G401.6 (cell line): ENCODE measurements around the gene FGF5.
"Not testable (repeated sequence)": the region's sequence is repeated elsewhere in the genome, so short reads cannot be mapped to it uniquely, and the experiment has no call there.

Experiments used
- FAIRE-seq: peaks from 2 replicates; lab custom pipeline; 2012; peaks lifted over from hg19 to GRCh38; lab: Jason Lieb, UNC

FGF5 gene

DNA sequence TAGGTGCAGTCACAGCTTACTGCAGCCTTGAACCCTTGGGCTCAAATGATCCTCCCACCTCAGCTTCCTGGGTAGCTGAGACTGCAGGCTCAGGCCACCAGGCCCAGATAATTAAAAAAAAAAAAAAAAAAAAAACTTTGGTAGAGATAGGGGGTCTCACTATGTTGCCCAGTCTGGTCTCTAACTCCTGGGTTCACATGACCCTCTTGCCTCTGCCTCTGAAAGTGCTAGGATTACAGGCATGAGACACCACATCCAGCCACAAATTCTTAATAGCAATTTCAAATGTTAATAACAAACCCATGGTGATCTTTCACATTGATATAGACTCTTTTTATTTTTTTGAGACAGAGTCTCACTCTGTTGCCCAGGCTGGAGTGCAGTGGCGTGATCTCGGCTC is 12.3 kb upstream of the FGF5 start:
- no peak for FAIRE-seq

DNA sequence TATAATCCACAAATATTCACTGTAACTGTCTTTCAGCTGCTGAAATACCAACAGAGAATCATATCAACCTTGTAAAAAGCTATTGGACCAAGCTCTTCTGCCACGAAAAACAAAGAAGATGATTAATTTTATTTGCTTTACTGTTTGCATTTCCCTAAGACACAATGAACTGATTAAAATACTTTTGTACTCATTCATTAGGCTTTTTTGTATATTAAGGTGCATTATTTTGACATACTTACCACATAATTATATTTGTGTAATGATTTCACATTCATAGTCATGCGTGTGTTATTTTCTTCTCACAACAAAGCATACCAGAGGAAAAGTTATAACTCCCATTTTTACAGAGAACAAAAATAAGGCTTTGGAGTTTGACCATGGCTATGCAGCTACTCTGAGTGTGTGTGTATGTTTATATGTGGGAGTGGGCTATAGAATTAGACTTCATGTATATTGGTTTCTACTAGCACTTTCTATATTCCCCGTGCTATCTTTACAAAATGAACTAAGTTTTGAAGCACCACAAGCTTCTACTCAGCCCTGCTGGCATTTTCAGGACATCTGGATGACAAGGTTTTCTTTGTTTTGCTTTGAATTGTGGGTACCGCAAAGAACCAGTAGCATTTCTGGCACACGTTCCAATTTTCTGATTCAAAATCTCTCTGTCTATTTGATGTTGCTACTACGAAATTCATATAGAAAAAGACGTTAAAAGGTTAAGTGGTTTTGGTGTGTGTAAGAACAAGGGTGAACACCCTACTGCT is 11.0 kb upstream of the FGF5 start:
- FAIRE-seq: peak; percentile 82

DNA sequence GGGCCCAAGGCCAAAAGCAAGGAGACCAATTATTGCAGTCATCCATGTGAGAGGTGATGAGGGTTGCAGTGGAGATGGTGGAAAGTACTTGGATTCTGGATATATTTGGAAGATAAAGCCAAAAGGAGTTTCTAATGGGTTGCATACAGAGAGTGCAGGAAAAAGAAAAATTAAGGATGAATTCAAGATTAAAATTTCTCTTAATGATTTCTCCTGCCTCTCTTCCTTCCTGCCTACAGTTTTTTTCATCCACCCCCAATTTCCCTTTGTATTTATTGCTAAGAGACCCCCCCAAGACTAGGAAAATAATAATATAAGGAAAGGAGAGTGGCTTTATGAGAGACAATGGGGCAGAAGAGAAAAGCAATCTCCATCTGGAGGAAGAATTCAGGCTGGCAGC is 8.6 kb upstream of the FGF5 start:
- no peak for FAIRE-seq

DNA sequence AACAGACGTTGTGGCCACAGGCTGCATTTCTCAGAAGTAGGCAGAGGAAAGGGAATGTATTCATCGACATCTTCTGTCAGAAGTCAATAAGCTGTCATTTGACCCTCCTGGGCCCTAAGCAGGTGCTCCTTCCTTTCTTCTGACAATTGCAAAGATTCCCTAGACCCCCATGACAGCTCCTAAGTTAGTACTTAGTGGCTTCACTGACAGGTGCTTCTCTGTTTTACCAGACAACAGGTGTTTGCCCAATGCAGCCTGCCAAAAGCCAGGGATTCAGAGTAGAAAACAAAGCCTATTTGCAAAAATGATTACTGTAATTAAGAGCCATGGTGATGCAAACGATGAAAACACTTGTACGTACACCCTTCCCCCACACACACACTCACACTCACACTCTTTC is 7.5 kb upstream of the FGF5 start:
- no peak for FAIRE-seq

DNA sequence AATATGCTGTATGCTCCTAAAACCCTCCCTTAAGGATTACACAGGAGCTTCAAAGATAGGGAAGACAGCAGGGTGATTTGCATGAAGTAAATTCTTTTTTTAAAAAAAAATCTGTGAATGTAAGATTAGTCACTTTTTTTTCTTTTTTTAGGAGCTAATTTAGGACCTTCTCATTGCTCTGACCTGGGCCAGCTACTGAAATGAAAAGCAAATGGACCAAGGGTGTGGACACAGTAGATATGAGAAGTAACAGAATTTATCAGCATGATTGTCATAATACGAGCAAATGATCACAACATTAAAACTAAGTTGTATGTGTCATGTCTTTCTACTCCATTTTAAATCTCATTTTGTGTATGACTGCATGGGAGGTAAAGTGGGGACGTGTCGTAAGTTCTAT is 6.6 kb upstream of the FGF5 start:
- FAIRE-seq: peak; percentile 78

DNA sequence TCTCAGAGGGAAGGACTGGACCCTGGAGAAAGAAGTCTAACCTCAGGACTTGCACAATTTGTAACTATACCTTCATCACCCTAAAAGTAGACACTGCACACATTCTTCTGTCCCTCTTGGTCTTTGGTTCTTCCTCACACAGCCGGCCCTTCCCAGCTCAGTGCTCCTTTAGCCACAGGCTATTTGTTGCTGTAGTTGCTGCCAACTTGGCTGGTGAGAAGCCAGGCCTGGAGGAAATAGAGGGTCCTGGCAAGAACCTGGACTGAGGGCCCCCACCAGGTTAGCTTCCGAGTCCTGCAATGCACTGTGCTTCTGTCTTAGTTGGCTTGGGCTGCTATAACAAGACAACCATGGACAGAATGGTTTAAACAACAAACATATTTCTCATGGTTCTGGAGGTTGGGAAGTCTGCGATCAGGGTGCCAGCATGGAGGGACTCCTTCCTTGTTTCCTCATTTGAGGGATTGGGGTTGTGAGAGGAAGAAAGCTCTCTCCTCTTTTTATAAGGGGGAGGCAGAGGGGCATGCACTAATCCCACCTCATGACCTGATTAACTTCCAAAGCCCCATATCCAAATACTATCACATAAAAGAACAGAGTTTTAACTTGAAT is 4.4 kb upstream of the FGF5 start:
- no peak for FAIRE-seq

DNA sequence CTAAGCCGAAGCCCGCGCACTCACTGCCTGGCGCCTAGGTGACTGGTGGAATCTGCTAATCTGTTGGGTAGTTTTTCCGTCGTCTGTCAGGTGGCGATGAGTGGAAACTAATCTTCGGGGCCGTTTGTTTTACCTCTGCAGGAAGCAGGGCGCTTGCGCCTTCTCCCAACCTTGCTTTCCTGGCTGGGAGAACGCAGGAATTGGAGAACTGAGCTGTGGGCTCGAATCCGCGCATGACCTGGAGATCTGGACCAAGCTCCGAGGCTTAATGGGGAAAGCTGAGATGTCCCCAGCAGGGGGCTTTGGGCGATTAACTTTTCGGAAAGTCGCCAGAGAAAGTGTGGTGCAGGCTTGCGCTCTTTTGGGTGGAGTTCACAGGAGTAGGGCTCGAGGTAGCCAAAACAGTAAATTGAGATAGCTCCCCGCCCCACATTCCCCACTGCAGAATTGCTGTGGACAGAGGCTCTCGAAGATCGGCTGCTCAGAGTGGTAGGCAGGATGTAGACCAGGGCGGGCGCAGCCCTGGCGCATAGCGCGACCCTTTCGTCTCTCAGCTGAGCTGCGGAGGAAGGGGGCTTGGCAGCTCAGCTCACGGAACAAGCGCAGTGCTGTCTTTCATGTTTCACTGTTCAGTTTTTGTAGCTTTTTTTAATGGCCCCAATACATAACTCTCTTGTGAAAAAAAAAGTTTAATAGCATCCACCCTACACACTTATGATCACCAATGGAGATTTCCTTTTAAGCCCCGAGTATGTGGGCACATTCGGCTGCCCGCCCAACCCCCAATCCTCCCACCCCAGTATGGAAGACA is 2.7 kb upstream of the FGF5 start:
- peak; percentile 100 for FAIRE-seq

DNA sequence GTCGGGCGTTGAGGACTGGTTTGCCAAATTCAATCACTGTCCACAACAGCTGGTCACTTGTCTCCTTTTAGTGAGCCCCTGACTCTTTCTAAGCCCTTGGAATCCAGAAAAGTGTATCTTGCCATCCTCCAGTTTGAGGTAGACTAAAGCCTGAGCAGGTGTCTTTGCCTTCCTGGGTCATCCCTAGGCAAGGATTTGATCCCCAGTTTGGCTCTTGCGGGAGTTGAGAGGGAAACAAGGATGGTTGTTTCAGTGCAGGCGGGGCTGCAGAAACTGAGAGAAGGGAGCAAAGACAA is 2.2 kb upstream of the FGF5 start:
- FAIRE-seq: no peak

DNA sequence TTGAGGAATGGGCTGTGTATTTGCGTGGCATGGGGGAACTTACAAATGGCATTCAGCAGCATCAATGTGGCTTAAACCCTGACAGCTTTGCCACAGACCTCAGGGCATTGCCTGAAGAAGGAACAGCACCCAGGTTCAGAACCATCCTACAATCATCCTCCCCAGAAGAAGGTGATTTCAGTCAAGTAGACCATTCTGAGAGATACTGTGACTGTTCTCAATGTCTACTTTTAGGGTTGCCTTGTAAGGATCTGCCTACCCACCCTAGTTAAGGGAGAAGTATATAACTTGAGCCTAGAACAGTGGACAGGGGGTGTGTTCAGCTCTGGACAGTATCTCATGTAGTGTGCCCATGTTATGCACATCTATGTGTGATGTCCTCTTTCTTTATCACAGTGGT is 1.6 kb upstream of the FGF5 start:
- peak; percentile 40 for FAIRE-seq

DNA sequence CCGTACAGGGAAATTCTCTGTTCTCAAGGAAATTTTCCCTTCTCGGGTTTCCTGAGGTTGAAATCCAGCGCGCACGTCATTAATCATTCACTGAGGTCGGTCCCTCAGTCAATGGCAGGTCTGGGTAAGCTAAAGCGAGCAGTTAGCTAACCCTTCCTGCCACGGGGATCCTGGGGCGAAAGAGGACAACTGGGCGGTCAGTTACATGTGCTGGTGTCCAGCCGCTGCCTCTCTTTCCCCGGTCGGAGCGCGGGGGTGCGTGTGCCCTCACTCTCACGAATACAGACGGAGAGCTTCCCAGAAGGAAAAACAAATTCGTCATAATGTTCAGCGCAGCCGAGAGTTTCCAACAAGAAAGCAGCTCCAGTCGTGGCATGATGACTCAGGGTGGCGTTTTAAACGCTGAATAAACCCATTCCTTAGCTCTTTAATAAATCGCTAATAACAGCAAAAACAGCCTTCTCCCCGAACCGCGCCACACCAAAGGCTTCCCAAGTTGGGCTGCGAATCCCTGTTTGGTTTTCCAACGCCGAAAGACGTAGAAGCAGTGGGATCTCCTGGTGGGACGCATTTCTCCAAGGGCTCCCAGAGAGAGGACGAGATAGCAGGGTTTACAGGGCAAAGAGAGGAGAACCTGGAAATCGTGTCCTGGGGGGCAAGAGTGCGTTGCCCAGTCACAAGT is 752 bp upstream of the FGF5 start:
- no peak for FAIRE-seq

DNA sequence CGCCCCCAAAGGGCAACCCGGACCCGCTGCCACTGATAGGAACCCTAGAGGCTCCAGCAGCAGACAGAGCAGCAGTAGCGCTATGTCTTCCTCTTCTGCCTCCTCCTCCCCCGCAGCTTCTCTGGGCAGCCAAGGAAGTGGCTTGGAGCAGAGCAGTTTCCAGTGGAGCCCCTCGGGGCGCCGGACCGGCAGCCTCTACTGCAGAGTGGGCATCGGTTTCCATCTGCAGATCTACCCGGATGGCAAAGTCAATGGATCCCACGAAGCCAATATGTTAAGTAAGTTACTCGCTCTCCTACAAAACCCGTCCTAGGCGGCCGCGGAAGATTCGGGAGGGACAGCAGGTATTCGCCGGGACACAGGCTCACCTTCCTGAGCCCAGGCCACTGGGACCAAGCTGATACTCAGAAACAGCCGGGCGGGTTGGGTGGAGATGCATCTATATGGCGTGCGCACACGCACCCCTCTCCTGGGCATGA is 477 bp downstream of the FGF5 start:
- no peak for FAIRE-seq

DNA sequence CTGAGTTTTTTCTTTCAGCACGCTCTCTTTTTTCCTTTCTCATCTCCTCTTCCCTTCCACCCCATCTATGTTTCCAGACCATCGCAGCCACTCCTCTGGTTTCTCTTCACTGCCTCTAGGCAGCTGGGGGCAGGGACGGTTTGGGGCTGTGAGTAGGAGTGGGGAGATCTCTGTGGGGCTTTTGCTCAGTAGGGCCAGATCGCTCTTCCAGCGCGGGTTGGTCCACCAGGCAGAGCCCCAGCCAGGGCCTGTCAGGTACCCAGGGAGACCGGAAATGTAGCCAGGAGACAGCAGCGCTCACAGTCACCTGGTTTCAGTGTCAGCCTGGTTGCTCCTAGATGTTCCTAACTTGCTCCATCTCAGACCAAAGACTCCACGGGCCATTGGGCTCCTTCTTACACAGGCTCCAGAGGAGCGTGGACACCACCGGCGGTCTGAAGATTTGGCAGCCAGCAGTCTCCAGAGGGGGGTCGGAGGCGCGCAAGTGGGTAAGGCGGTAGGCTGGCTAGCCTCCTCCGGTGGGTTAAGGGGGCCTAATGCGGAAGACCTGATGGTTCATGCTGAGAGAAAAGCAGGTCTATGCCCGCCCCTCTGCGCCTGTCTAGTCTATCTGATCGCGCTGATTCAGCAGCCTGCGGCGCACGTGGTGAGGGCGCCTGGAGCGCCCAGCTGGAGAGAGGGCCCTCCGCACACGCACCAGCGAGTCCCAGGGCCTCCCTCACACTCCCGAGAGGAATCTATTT is 1.8 kb downstream of the FGF5 start:
- FAIRE-seq: peak; percentile 13

DNA sequence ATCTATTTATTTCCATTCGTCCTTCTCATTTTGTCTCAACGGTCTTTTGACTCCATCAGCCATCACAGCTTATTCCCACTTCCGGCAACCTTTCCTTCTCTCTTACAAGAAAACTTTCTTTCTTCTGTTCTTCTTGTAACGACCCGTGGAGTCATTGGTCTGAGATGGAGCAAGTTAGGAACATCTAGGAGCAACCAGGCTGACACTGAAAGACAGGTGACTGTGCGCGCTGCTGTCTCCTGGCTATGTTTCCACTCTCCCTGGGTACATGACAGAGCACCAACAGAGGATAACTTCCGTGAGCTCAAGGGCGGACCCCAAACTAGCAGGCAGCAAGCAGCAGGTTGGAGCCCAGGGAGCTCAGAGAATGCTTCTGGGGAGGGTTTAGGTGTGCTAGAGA is 2.5 kb downstream of the FGF5 start:
- peak; percentile 23 for FAIRE-seq

DNA sequence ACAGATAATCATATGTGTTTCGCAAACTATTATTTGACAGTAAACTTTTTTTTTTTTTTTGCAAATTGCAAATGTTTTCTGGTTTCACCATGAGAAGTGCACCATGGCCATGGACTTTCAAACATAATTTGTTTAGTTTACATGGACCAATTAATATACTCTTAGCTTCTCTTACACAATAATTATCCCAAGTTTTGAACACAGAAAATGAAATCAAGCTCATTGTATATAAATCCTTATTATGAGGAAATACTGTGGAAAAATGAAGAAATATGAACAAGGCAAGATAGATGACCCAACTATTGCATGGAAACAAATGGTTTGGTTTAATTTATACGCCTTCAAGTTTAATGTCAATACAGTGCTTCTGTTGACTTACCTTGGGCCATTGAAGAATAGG is 3.9 kb downstream of the FGF5 start:
- peak; percentile 88 for FAIRE-seq

DNA sequence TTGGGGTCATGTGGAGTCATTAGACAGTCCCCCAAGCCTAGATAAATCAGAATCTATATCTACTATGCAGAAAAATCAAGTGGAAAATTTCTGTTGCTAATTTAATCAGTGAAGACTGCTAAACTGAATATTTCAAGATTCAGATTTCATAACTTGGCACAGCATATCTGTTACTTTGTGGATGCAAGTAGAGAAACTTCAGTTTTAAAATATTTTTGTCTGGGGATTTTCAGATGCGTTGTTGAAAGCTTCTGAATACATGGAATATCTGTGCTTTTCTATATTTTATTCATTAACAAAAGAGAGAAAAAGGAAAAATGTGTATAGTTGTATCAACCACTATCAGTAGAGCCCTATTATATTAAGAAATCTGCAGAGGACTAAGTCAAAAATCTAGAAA is 4.4 kb downstream of the FGF5 start:
- no peak for FAIRE-seq

DNA sequence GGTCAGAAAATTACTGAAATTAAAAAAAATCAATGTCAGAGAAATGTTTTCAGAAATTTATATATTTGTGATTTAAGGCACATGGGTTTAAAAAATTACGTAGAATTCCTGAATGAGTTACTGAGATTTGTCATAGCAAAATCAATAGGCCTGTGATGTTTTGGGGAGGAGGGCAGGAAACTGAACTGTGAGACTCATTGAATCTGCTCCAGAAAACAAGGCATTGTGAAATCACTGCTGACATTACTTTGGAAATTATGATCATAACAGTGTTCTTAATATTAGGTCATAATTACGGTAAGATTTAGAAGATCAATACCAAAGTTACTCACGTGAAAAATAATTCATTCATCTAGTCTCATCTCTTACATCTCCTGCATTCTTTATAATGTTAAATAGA is 5.3 kb downstream of the FGF5 start:
- FAIRE-seq: no peak

DNA sequence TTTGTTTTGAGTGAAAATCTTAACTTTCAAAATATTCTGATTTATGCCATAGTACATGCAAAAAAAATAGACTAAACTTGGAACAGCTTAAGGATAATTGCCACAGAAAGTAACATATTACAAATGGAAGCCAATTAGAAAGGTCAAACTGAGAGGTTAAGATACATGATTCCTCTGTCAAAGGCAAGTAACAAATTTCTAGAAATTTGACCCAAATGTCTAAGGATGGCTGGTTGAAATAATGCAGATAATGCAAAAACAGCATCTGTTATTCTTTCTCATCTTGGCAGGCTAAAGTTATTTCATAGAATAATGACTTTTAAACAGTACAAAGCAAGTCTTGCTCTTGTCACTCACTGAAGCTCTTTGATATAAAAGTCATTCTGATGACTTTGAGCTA is 10.5 kb downstream of the FGF5 start:
- no peak for FAIRE-seq

DNA sequence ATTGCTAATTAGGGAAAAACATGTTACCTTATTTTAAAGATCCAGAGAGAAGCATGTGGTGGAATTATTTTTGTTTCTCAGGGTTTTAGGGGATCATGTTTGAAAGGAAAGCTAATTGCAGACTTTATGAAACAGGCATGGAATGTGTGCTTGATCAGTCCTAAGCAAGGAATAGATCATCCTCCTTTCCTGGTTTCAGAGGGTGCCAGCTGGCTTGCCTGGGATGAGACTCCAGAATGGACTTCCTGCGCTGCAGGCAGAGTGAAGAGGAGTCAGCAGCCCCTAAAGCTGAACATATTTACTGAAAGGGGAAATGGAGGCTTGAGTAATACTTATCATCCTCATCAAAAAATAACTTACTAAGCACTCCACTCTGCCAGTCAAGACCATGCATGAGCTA is 13.3 kb downstream of the FGF5 start:
- FAIRE-seq: no peak

DNA sequence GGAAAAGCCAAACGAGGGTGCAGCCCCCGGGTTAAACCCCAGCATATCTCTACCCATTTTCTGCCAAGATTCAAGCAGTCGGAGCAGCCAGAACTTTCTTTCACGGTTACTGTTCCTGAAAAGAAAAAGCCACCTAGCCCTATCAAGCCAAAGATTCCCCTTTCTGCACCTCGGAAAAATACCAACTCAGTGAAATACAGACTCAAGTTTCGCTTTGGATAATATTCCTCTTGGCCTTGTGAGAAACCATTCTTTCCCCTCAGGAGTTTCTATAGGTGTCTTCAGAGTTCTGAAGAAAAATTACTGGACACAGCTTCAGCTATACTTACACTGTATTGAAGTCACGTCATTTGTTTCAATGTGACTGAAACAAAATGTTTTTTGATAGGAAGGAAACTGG is 20.0 kb downstream of the FGF5 start:
- no peak for FAIRE-seq

DNA sequence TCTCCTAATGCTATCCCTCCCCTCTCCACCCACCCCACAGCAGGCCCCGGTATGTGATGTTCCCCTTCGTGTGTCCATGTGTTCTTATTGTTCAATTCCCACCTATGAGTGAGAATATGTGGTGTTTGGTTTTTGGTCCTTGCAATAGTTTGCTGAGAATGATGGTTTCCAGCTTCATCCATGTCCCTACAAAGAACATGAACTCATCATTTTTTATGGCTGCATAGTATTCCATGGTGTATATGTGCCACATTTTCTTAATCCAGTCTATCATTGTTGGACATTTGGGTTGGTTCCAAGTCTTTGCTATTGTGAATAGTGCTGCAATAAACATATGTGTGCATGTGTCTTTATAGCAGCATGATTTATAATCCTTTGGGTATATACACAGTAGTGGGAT is 24.2 kb downstream of the FGF5 start:
- FAIRE-seq: not testable (repeated sequence)

DNA sequence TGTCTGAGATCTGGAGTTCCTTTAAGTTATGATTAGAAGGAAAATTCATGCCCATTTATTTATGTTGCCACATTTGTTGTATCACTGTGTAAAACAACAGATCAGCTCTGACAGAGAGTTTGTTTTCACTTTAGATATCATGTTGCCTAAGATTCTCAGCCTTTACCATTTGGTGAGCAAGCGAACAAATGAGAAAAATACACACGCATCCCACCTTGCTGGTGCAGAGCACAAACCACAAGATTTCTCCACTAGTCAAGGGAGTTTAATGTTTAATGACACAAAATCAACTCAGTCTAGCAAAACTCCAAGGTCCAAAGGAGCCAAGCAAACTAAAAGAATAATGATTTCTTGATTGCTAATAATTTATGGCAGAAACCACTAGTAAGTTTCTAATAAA is 27.7 kb downstream of the FGF5 start:
- FAIRE-seq: no peak

DNA sequence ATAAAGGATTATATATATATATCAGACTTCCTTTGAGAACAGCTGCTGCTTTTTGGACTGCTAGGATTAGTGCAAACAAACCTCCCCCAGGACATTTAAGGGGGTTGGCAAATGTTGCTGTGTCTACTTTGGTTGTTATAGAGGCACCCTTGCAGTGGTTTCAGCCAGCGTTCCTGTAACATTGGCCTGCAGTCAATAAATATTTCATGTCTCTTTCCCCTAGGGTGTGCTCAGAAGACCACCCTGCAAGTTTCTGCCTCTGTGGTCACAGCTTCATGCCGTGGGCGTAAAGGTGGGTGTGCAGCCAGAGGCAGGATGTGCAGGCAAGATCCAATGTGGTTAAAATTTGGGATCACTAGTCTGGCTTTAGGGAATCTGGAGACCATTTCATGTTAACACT is 28.9 kb downstream of the FGF5 start:
- FAIRE-seq: no peak
